Dermis microvascular lymphatic vessel endothelial cell (primary cell): ENCODE measurements around the gene CALY. TPM values are rescaled to one million over a fixed set of nuclear protein-coding genes. Genes with fewer than 3 reads are reported as not detected.
A peak's percentile ranks its signal among the peaks of the same experiment; 100 is the strongest.

Experiments used
- DNase-seq, 2 donors: peaks; one replicate each; pipeline versions ENCODE4 v3.0.0 to v3.0.0-alpha.2; 2010; ENCODE audit warnings: low read depth in 2 of 2
- total RNA-seq: library from RNA; depleted of rRNA; stranded (reverse); fragments of >200 nt; gene quantifications from 2 replicates; pipeline ENCODE4 v1.2.1, GENCODE V29; 2014

CALY gene
- total RNA-seq, 1 donor from 2014 or later: not detected

GRCh38 chr10:133366751-133367150 lies 30.1 kb upstream of the CALY start:
- DNase-seq: no peak

- DNase-seq: no peak
Observed at GRCh38 chr10:133366130-133366478, 29.4 kb upstream of the CALY start.

- no peak for DNase-seq
Observed at GRCh38 chr10:133365461-133366129, 28.9 kb upstream of the CALY start.

- DNase-seq: no peak
Observed at GRCh38 chr10:133364645-133365431, 28.1 kb upstream of the CALY start.

DNA sequence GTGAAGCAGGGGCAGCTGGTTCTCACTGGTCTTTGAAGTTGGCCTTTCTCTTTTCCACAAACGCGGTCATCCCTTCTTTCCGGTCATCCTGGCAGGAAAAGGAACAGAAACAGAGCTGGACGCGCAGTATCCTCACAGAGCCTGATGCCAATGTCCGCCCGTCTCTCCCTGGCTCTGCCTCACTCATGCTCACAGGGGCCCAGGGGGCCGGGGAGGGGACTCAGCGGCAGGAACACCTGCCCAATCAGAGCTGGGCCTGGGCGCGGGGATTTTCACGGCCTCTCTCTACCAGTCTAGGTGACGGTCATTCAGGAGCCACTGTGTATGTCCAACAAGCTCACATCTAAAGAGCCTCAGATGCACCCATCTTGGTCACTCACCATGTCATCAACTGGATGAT lies 26.1 kb upstream of the CALY start:
- no peak for DNase-seq

DNA sequence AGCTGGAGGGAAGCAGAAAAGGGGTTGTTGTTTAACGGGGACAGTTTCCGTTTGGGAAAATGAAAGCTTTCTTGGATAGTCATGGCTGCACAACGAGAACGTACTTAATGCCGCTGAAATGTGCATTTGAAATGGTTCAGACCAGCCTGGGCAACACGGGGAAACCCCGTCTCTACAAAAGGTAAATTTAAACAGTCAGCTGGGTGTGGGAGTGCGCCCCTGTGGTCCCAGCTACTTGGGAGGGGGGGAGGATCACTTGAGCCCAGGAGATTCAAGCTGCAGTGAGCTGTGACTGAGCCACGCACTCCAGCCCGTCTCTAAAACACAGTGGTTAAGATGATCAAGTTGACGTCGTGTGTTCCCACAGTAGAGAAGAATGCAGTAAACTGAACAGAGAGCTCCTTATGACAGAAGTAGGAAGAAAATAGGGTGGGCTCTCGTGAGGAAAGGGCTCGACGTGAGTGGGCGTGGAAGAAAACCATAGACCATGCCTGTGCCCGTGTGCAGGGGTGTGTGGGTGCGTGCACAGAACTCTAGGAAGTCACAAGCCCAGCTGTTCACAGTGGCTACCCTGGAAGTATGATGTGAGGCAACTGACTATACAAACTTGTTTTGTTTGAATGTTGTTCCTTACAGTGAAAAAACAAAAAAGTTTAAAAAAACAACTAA lies 25.2 kb upstream of the CALY start:
- no peak for DNase-seq

DNA sequence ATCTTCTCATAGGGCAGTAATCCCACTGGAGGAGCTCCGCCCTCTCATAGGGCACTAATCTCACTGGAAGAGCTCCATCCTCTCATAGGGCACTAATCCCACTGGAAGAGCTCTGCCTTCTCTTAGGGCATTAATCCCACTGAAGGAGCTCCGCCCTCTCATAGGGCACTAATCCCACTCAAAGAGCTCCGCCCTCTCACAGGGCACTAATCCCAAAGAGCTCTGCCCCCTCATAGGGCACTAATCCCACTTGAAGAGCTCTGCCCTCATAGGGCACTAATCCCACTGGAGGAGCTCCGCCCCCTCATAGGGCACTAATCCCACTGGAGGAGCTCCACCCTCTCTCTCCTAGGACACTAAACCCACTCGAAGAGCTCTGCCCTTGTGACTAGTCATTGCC lies 24.5 kb upstream of the CALY start:
- DNase-seq: no peak

- no peak for DNase-seq
Observed at GRCh38 chr10:133359972-133360610, 23.4 kb upstream of the CALY start.

GRCh38 chr10:133359554-133359971 lies 22.9 kb upstream of the CALY start:
- DNase-seq: no peak

DNA sequence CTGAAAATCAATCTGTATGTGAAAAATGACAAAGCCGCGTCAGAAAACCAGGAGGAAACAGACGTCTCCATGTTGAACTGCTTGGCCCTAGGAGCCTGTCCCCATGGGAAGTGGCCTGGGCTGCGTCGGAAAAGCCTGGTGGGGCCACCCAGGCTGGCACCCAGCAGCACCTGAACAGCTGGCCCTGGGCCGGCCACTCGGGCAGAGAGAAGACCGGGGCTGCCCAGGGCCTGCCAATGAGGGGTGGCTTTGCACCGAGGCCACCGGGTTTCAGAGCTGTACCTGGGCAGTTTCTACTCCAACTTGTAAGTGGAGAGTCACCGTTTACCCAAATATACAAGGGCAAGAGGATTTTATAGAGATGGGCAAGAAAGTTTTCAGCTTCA lies 22.2 kb upstream of the CALY start:
- DNase-seq: no peak

GRCh38 chr10:133358162-133358924 lies 21.6 kb upstream of the CALY start:
- no peak for DNase-seq

GRCh38 chr10:133357285-133358161 lies 20.8 kb upstream of the CALY start, which contains the start of gene FUOM:
Gene FUOM (minus strand): TSS chr10:133358019. CDS start chr10:133358007, 12 bp downstream.
- DNase-seq: peak in 1 of 2 donors; percentile 60

GRCh38 chr10:133356549-133357284 lies 20.0 kb upstream of the CALY start:
- DNase-seq: no peak

DNA sequence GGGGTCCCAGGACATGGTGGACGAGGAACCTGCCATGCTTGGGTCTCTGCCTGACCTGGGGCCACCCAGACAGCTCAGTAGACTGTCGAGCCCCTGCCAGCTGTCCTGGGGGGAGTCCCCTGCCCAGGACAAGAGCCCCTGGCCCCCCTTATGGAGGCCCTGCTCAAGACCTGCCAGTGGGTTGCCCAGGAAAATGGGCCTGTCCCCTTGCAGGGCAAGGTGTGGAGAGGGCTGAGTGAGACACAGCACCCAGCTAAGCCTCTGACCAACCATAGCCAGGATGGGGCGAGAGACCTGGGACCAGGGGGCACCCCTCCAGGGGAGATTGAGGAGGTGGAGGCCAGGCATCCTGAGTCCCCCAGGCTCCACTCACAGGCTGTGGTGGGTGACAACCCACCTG lies 19.3 kb upstream of the CALY start:
- no peak for DNase-seq

DNA sequence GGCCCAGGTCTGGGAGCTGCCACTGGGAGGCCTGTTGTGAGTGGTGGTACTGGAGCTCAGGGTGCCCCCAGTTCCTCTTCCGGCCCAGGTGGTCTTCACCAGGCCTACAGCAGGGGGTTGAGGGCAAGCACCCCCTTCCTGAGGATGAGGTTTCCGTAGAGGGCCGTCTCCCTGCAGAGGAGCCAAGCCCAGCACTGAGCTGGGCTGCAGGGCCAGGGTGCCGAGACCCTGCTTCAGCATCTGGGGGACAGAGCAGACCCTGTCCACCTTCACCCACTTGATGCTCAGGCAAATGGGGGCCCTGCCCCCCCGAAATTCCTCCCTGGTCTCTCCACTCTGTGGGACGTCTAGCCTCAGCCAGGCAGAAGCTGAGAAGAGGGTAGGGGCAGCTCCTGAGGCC lies 18.6 kb upstream of the CALY start:
- no peak for DNase-seq

GRCh38 chr10:133354672-133355240 lies 18.1 kb upstream of the CALY start:
- no peak for DNase-seq

DNA sequence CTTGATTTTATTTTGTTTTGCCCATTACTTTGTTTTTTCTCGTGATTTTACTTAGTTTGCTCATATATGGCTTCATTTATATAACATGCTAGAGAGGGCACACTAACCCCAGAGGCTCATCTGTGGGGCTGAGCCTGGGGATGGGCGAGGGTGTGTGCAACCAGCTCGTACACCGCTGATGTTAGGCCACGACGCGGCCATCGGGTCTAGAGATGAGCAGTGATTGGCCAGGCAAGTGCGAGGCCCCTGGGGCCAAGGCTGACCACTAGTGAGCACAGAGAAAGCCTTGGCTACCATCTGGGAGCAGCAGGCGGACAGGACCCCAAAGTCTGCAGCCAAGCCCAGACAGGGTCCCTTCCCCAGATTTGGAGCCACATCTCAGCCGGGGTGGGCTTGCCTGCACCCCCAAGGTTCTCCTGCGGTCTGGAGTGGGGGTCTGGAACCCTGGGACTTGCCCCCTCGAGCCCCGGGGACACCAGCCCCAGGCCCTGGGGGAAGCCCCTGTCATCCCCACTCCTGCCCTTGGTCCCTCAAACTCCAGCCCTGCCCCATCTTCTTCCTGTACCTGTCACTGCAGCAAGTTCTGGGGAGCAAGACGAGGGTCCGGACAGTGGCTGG lies 17.4 kb upstream of the CALY start:
- DNase-seq: no peak

GRCh38 chr10:133353202-133353959 lies 16.7 kb upstream of the CALY start:
- no peak for DNase-seq
